T47D (cell line): Measurements from ENCODE around the gene KRT80.

Experiments
- DNase-seq, 2 experiments: peaks; one replicate each; pipeline versions ENCODE4 v3.0.0 to v3.0.0-alpha.2; 2011 to 2012; ENCODE audit warnings: low read depth in 1 of 2, low spot score in 1 of 2
- JUND ChIP-seq: IDR thresholded peaks from 2 replicates; pipeline ENCODE4 v1.6.1; 2012; ENCODE audit warnings: low read depth
- in situ Hi-C: cut with HindIII; loops from 2 replicates; pipeline ENCODE4 v1.10.0; 2016; ENCODE audit warnings: low sequenced_read_pairs, low pct_unique_long_range_greater_than_20kb

KRT80 gene

DNA sequence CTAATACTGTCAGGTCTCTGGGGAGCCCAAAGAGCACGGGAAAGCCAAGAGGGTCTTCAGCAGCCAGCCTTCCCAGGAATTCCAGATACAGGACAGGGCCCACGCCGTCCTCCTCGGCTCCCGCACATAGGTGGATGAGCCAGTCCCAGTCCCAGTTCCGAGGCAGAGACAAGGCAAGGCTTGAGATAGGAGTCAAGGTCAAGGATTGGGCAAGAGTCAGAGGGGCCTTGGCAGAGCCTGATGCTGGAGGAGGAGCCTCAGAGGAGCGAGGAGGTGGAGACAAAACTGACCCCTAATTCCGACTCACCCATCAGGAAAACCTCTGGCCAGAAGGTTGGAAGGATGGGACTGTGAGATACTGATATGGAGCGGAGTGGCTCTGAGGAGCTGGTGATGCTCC lies 21.0 kb downstream of the KRT80 start:
- no peak for TF ChIP-seq JUND
- no peak for DNase-seq
- in situ Hi-C loops: no loop called here

DNA sequence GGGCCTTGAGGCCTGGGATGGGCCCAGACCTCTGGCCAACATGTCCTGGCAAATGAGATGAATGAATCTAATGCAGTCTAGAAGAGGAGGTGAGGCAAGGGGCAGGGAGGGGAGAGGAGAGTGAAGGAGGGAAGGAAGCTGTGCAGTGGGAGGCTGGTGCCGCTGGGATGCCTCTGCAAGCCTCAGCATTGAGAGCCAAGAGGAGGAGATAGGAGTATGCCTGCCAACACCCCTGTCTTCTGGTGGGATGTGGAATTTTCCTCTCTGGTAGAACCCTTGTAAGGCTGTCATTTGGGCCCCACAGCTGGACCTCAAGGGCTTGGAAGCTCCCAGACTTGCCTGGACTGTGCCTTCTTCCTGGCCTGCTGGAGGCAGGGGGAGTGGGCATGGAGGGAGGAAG lies 21.9 kb downstream of the KRT80 start:
- DNase-seq: no peak
- in situ Hi-C loops: no loop called here
- TF ChIP-seq JUND: no peak

DNA sequence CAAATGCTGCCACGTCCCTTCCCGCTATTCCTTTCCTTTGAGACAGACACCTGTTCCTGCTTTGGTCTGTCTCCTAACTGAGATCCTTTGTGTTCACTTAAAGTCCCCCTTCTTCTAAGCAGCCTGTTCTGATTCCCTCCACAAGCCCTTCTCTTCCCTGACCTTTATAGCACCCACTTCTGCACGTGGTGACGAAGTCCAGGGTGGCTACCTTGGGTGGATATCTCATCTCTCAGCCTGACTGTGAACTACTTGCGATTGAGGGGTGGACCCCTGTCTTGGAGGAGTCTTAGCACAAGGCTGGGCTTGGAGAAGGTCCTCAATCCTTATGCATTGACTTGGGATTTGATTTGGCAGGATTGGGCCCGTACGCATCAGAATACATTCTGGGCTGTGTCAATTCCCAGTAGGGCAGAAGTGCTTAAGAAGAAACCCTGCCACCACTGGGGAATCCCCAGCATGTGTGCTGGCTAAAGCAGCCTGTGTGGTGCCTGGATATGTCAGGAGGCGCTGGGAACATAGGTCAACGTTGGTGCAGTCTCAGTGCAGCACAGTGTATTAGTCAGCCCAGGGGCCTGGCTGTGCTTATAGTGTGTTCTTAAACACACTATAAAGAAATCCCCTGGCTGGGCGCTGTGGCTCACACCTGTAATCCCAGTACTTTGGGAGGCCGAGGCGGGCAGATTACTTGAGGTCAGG lies 23.6 kb downstream of the KRT80 start:
- in situ Hi-C loops: no loop called here
- TF ChIP-seq JUND: no peak
- no peak for DNase-seq

DNA sequence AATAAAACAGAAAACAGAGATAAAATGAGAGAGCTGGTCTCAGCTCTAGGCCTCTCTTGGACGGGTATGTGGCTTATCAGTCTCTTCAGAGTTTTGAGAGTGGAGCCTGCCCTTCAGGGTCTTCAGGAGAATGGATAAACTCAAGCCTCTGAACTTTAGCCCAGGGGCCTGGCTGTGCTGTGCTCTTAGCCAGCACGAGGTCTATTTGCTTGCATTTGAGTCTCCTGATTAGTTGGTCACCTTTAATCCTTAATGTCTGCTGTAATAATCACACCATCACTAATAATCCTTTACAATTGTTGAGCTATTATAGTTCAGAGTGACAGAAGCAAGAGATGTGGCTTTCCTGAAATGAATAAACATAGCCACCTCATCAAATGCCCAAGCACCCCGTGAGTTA lies 24.3 kb downstream of the KRT80 start:
- DNase-seq: no peak
- no peak for TF ChIP-seq JUND
- in situ Hi-C loops: no loop called here

DNA sequence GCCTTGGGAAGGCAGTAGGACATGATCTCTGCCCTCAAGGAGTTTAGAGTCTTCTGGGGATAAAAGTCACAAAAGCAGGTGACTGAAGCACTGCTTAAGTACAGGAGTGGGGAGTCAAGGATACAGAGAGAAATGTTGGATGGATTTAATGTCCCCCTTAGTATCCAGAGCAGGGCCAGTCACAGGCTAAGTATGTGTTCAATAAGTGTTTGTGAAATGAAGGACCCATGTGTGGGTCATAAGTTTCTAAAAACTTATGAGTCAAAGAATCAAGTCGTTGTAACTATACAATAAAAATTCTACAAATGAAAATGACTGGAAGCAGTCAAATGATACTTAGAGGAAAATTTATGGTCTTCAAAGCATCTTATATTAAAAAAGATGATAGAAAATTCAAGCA lies 25.1 kb downstream of the KRT80 start:
- DNase-seq: no peak
- no peak for TF ChIP-seq JUND
- in situ Hi-C loops: no loop called here

DNA sequence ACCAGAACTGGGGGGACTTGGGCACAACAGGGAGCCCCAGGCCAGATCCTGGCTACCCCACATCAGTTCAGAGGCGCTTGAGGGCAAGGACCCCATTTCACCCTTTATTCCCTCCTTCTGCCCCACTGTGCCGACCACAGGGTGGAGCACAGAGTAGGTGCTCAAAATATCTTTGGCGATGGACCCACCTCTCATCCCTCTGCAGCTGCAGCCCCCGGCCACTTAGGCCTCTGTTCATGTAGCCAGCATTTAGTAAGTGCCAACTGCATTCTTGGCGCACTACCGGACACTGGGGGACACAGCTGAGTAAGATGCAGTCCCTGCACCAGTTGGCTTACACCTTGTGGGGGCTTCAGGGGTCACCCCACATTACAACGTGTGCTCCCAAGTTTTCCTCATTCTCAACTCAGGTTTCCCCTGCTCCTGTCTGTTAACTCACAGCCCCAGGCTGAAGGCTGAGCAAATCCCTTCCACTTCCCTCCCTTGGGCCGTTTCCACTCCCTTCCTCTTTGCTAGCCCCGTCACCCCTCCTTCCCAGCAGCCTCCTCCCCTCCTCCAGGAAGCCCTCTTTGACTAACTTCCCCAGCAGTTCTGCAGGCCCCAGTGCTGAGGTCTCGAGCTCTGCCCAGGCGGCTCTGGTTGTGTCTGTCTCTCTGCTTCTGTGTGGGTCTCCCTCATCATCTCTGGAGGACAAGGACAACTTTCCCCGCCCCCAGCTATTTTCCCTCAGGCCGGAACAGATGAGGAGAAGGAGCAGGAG lies 26.5 kb downstream of the KRT80 start:
- in situ Hi-C loops: no loop called here
- TF ChIP-seq JUND: no peak
- no peak for DNase-seq

DNA sequence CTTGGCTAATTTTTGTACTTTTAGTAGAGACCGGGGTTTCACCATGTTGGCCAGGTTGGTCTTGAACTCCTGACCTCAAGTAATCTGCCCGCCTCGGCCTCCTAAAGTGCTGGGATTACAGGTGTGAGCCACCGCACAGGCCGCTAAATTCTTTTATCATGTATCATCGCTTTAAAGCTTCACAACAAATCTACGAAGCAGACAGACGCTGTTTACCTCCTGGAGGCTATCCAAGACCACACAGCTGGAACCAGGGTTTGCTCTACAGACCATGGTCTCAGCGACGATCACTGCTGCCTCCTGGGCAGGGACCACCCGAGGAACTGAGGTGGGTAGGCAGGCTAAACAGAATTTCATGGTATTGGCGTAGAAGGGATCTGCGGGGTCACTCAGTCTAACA lies 27.2 kb downstream of the KRT80 start:
- DNase-seq: no peak
- in situ Hi-C loops: no loop called here
- TF ChIP-seq JUND: no peak

DNA sequence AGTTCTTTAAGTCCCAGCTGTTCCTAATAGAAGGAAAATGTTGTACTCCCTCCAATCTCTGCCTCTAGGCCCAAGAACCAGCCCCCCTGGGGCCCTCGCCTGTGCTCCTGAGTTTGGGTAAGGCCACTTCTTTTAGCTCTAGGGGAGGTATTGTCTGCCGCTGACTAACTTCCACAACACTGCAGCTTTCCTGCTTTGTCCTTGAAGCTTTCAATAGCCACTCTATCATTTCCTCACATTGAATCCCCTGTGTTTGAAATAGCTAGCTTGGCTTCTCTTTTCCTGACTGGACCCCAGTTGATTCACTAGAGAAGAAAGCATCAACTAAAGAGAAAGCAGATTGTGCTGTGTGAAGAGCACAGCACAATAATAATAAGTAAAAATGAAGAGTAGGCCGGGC lies 28.8 kb downstream of the KRT80 start:
- no peak for TF ChIP-seq JUND
- in situ Hi-C loops: no loop called here
- no peak for DNase-seq

DNA sequence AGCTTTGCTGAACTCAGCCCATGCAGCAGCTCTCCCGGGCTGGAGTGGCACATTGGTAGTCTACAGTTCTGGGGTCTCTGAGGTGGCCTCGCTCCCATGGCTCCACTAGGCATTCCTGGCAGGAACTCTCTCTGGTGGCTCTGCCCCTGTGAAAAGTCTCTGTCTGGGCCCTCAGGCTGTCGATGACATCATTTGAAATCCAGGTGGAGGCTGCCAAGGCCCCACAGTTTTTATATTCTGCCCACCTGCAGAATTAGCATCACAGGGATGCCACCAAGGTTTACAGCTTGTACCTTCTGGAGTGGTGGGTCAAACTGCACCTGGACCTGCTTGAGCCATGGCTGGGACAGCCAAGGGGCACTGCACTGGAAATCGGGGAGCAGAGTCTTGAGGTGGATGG lies 31.6 kb downstream of the KRT80 start:
- in situ Hi-C loops: no loop called here
- DNase-seq: no peak
- no peak for TF ChIP-seq JUND

DNA sequence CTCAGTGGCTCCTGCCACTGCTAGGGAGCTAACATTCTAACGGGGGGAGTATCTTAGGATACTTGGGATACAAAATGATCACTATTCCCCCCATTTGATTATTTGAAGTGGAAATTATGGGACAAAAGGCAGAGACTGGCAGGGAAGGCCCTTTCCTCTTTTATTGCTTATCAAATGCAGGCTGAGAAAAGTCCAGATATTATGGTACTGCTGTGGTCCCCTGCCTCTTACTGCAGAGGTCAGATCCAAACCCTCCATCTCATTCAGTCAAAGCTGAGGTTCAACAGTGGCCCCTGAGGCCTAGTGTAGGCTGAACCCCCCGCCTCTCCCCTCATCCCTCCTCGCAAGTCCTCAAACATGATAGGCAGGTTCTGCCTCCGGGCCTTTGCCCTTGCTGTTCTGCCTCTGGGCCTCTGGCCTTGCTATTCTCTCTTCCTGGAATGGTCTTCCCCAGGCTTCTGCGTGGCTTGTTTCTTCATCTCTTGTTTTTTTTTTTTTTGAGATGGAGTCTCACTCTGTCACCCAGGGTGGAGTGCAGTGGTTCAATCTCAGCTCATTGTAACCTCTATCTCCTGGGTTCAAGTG lies 34.2 kb downstream of the KRT80 start:
- DNase-seq: no peak
- in situ Hi-C loops: no loop called here
- no peak for TF ChIP-seq JUND

DNA sequence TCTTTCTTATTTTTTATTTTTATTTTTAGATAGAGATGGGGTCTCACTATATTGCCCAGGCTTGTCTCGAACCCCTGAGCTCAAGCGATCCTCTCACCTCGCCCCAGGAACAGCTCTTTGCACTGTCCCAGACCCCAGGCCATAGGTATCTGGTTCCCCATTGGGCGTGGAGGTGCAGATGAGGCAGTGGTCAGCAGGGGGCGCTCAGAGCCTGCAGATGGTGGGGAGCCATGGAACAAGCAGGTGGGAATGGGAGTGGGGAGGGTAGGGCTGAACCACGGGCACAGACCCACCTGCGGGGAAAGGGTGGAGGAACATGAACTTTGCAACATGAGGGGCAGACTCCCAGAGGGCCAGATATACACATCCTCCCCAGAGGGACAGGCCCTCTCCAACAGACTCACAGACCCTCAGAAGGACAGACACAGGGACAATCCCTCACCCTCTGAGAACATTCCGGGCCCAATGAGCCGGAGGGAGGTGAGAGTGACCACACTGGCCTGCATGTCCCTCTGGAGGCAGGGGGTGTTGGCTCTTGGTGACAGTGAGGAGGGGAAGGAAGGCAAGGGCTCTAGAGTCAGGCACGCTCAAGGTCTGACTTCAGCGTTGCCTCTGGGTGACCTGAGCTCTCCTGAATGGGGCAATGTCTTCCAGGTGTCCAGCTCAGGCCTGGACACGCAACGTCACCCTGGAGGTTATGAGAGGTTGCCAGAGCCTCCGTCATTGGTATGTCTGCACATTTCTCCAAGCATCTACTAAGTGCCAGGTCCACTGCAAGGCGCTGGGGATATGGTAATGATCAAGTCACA lies 34.9 kb downstream of the KRT80 start:
- peak in 1 of 2 experiments; percentile 81 for DNase-seq
- no peak for TF ChIP-seq JUND
- in situ Hi-C loops: no loop called here

DNA sequence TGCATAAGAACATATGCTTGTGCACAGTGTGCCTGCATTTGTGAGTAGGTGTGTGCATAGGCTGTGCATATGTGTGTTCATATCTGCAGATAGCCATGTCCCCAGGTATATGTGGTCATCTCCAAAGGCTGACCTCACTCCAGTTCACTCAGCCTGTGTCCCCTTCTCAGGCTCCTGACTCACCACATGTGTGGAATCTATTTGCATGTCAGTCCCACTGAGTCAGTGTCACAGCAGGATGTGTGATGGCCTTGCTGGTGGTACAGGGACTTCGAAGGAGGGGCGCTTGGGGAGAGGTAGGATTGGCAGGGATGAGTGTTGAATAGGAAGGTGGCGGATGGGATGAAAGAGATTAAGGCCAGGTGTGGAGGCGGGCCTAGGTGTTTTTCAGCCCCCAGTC lies 35.5 kb downstream of the KRT80 start:
- DNase-seq: no peak
- no peak for TF ChIP-seq JUND
- in situ Hi-C loops: no loop called here
